Panc1 (cell line): ENCODE measurements around the gene YBX1. TPM values are rescaled to one million over a fixed set of nuclear protein-coding genes. Genes with fewer than 3 reads are reported as not detected.

ENCODE experiments used
- ATAC-seq: fragments of 200-7000 bp; cut with Tn5 transposase; 2 replicates; pipeline ENCODE4 v1.9.1; 2020; ENCODE audit warnings: mild to moderate bottlenecking, moderate library complexity
- BruUV-seq: library from RNA; stranded (reverse); fragments of 400-500 nt; replicated peaks from 2 replicates; lab custom pipeline; 2021; lab: Mats Ljungman, UMichigan
- CTCF ChIA-PET: fragments of 300-600 bp; sonication (Branson Sonifier 250); formaldehyde crosslinking; loops from one replicate; lab custom pipeline; 2022; ENCODE audit warnings: antibody characterized with exemption; lab: Charles Lee
- POLR2A ChIA-PET: fragments of 300-600 bp; sonication (Branson Sonifier 250); formaldehyde crosslinking; loops from one replicate; lab custom pipeline; 2022; ENCODE audit warnings: antibody characterized with exemption; lab: Charles Lee
- DNase-seq: peaks from one replicate; pipeline ENCODE4 v3.0.0-alpha.2; 2010; ENCODE audit warnings: low read depth, low spot score
- H3K27ac ChIP-seq: 2 replicates; pipeline ENCODE4 v1.5.1; 2011; ENCODE audit warnings: mild to moderate bottlenecking, low read length, inconsistent platforms
- H3K27me3 ChIP-seq: fragments of 200-500 bp; sonication (Bioruptor generic); 2 replicates; pipeline ENCODE4 v1.6.0; 2014; ENCODE audit warnings: low read length, inconsistent platforms; ENCODE audit not compliant: control insufficient read depth, insufficient read depth
- H3K36me3 ChIP-seq: fragments of 200-500 bp; sonication (Bioruptor generic); 2 replicates; pipeline ENCODE4 v1.5.1; 2014; ENCODE audit warnings: inconsistent platforms, mild to moderate bottlenecking, low read length, moderate library complexity; ENCODE audit not compliant: control insufficient read depth, insufficient read depth
- H3K4me1 ChIP-seq: 2 replicates; pipeline ENCODE4 v1.5.1; 2011; ENCODE audit warnings: inconsistent platforms, mild to moderate bottlenecking, low read length, moderate library complexity; ENCODE audit not compliant: control insufficient read depth, insufficient read depth
- H3K4me3 ChIP-seq, 2 experiments: 2 replicates each; pipeline ENCODE4 v1.5.1; 2011 to 2012; ENCODE audit warnings: low read depth in 2 of 2, low read length in 2 of 2, mild to moderate bottlenecking in 2 of 2, inconsistent platforms in 1 of 2, moderate library complexity in 1 of 2
- H3K9me3 ChIP-seq: fragments of 200-500 bp; sonication (Bioruptor generic); 2 replicates; pipeline ENCODE4 v1.5.1; 2014; ENCODE audit warnings: low read depth, mild to moderate bottlenecking, inconsistent platforms, low read length, moderate library complexity; ENCODE audit not compliant: control insufficient read depth, insufficient read depth
- POLR2AphosphoS5 ChIP-seq: IDR thresholded peaks from 2 replicates; pipeline ENCODE4 v1.6.1; 2012; ENCODE audit warnings: mild to moderate bottlenecking, low read depth, low read length, moderate library complexity
- SIN3A ChIP-seq: IDR thresholded peaks from 2 replicates; pipeline ENCODE4 v1.6.1; 2012; ENCODE audit warnings: low read depth, mild to moderate bottlenecking, low read length, moderate library complexity, borderline replicate concordance; ENCODE audit not compliant: insufficient read depth
- TCF7L2 ChIP-seq: IDR thresholded peaks from 2 replicates; pipeline ENCODE4 v1.6.1; 2011; ENCODE audit warnings: mild to moderate bottlenecking, low read depth, low read length, inconsistent platforms
- in situ Hi-C: cut with HindIII; loops from 2 replicates; pipeline ENCODE4 v1.10.0; 2016; ENCODE audit warnings: low sequenced_read_pairs, low pct_unique_long_range_greater_than_20kb
- intact Hi-C: fragments of 100-400 bp; cut with micrococcal nuclease; formaldehyde crosslinking; loops from one replicate; pipeline ENCODE4 v1.10.0; 2022; ENCODE audit not compliant: unreplicated experiment
- total RNA-seq: library from RNA; stranded (reverse); gene quantifications from one replicate; pipeline ENCODE4 v1.2.1, GENCODE V29; 2021; ENCODE audit not compliant: unreplicated experiment
- TF ChIP-seq, protein P1 (sequence below): fragments of 450-650 bp; IDR thresholded peaks from 2 replicates; pipeline ENCODE4 v1.5.1; 2017; ENCODE audit warnings: mild to moderate bottlenecking
- TF ChIP-seq, protein P2 (sequence below), 2 experiments: IDR thresholded peaks; 2 replicates each; pipeline ENCODE4 v1.6.1; 2011 to 2012; ENCODE audit warnings: low read depth in 2 of 2, control low read depth in 1 of 2, low read length in 1 of 2, mild to moderate bottlenecking in 1 of 2, moderate library complexity in 1 of 2; ENCODE audit not compliant: insufficient read depth in 1 of 2

The YBX1 gene
- total RNA-seq, 1 experiment from 2014 or later: 908 TPM

GRCh38 chr1:42735477-42736105, 53.4 kb downstream of the YBX1 start:
- DNase-seq (no peak), ATAC-seq (no peak)
- in situ Hi-C loops: no loop called here
- no peaks in the 10 kb centered on the region for H3K9me3 ChIP-seq
- TF ChIP-seq TCF7L2 (no peak), SIN3A (no peak), POLR2AphosphoS5 (no peak)
- TF ChIP-seq, protein P1, sequence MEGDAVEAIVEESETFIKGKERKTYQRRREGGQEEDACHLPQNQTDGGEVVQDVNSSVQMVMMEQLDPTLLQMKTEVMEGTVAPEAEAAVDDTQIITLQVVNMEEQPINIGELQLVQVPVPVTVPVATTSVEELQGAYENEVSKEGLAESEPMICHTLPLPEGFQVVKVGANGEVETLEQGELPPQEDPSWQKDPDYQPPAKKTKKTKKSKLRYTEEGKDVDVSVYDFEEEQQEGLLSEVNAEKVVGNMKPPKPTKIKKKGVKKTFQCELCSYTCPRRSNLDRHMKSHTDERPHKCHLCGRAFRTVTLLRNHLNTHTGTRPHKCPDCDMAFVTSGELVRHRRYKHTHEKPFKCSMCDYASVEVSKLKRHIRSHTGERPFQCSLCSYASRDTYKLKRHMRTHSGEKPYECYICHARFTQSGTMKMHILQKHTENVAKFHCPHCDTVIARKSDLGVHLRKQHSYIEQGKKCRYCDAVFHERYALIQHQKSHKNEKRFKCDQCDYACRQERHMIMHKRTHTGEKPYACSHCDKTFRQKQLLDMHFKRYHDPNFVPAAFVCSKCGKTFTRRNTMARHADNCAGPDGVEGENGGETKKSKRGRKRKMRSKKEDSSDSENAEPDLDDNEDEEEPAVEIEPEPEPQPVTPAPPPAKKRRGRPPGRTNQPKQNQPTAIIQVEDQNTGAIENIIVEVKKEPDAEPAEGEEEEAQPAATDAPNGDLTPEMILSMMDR: no peak
- TF ChIP-seq, protein P2, sequence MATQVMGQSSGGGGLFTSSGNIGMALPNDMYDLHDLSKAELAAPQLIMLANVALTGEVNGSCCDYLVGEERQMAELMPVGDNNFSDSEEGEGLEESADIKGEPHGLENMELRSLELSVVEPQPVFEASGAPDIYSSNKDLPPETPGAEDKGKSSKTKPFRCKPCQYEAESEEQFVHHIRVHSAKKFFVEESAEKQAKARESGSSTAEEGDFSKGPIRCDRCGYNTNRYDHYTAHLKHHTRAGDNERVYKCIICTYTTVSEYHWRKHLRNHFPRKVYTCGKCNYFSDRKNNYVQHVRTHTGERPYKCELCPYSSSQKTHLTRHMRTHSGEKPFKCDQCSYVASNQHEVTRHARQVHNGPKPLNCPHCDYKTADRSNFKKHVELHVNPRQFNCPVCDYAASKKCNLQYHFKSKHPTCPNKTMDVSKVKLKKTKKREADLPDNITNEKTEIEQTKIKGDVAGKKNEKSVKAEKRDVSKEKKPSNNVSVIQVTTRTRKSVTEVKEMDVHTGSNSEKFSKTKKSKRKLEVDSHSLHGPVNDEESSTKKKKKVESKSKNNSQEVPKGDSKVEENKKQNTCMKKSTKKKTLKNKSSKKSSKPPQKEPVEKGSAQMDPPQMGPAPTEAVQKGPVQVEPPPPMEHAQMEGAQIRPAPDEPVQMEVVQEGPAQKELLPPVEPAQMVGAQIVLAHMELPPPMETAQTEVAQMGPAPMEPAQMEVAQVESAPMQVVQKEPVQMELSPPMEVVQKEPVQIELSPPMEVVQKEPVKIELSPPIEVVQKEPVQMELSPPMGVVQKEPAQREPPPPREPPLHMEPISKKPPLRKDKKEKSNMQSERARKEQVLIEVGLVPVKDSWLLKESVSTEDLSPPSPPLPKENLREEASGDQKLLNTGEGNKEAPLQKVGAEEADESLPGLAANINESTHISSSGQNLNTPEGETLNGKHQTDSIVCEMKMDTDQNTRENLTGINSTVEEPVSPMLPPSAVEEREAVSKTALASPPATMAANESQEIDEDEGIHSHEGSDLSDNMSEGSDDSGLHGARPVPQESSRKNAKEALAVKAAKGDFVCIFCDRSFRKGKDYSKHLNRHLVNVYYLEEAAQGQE (IDR thresholded peaks at IDR 0.05; ENCODE audit: insufficient read depth in 1 of 2, low read depth in 2 of 2, low read length in 1 of 2): no peak
- H3K36me3 ChIP-seq: no peaks in the 10 kb centered on the region
- CTCF ChIA-PET: no interaction called here
- no peaks in the 10 kb centered on the region for H3K4me1 ChIP-seq
- no peak overlapping the region for H3K27ac ChIP-seq
- H3K4me3 ChIP-seq: no peak overlapping the region
- BruUV-seq: no TSS peak
- no peaks in the 10 kb centered on the region for H3K27me3 ChIP-seq
- intact Hi-C loops: loop anchor here (10.0 kb wide), 1 partner anchor 161 kb away; no protein-coding TSS in a partner anchor
- POLR2A ChIA-PET: no interaction called here

- H3K4me1 ChIP-seq: no peaks in the 10 kb centered on the region
- POLR2A ChIA-PET: no interaction called here
- no peaks in the 10 kb centered on the region for H3K36me3 ChIP-seq
- intact Hi-C loops (loop anchor here (10.0 kb wide), 1 partner anchor 161 kb away; no protein-coding TSS in a partner anchor), in situ Hi-C loops (no loop called here)
- no peak overlapping the region for H3K27ac ChIP-seq
- CTCF ChIA-PET: no interaction called here
- DNase-seq (no peak), ATAC-seq (peak; percentile 75)
- H3K27me3 ChIP-seq: no peaks in the 10 kb centered on the region
- BruUV-seq: no TSS peak
- TF ChIP-seq, protein P2 (IDR thresholded peaks at IDR 0.05; ENCODE audit: insufficient read depth in 1 of 2, low read depth in 2 of 2, low read length in 1 of 2): no peak
- no peak for TF ChIP-seq POLR2AphosphoS5
- TF ChIP-seq TCF7L2: no peak
- no peak overlapping the region for H3K4me3 ChIP-seq
- H3K9me3 ChIP-seq: no peaks in the 10 kb centered on the region
Measured at GRCh38 chr1:42736152-42736551, 53.9 kb downstream of the YBX1 start.
